Prostate gland (tissue), 2 donors: Measurements from ENCODE around the gene KRT26. TPM values are rescaled to one million over a fixed set of nuclear protein-coding genes. Genes with fewer than 3 reads are reported as not detected.

Experiments used
- DNase-seq: peaks from one replicate; pipeline ENCODE4 v3.0.0-alpha.2; 2019; ENCODE audit warnings: low spot score
- H3K27ac ChIP-seq, 2 donors: fragments of 200-600 bp; sonication (generic); 2 replicates each; pipeline ENCODE4 v1.5.1; 2017 to 2019
- H3K27me3 ChIP-seq: fragments of 200-600 bp; sonication (generic); replicated peaks from 2 replicates; pipeline ENCODE4 v1.5.1; 2019; ENCODE audit not compliant: insufficient read depth
- H3K36me3 ChIP-seq, 2 donors: fragments of 200-600 bp; sonication (generic); 1 replicate in 1 of 2; 2 replicates in 1 of 2; pipeline versions ENCODE4 v1.5.1 to v1.8.1; 2017 to 2019
- H3K4me1 ChIP-seq: fragments of 200-600 bp; sonication (generic); replicated peaks from 2 replicates; pipeline ENCODE4 v1.5.1; 2019
- H3K4me3 ChIP-seq, 2 donors: fragments of 200-600 bp; sonication (generic); 2 replicates each; pipeline ENCODE4 v1.5.1; 2017 to 2019
- H3K9me3 ChIP-seq: fragments of 200-600 bp; sonication (generic); 2 replicates; pipeline ENCODE4 v1.5.1; 2017
- CTCF ChIP-seq, 4 experiments: fragments of 200-600 bp in 2 of 4; fragments of 450-650 bp in 2 of 4; sonication (generic) in 2 of 4; IDR thresholded peaks; 1 replicate in 3 of 4; 2 replicates in 1 of 4; pipeline ENCODE4 v1.5.1; 2016 to 2019; ENCODE audit warnings: antibody characterized with exemption in 4 of 4, mild to moderate bottlenecking in 2 of 4, moderate library complexity in 2 of 4
- POLR2A ChIP-seq: fragments of 450-650 bp; IDR thresholded peaks from one replicate; pipeline ENCODE4 v1.6.1; 2016; ENCODE audit warnings: antibody characterized with exemption, mild to moderate bottlenecking
- POLR2AphosphoS5 ChIP-seq: sonication (generic); formaldehyde crosslinking; IDR thresholded peaks from one replicate; pipeline ENCODE4 v1.6.1; 2017; ENCODE audit warnings: antibody characterized with exemption
- WGBS: methylation state at CpG from one replicate; pipeline ENCODE4 v1.1.5; 2018; 5-methylcytosine and 5-hydroxymethylcytosine counted together
- intact Hi-C: fragments of 100-400 bp; cut with DNase I; formaldehyde crosslinking; loops from one replicate; pipeline ENCODE4 v1.14.2; 2022
- total RNA-seq, 2 donors: library from RNA; depleted of rRNA; stranded (reverse); fragments of >200 nt; gene quantifications; one replicate each; pipeline ENCODE4 v1.1.0, GENCODE V29; 2016

KRT26 gene
- total RNA-seq, 2 donors from 2014 or later: 0.28 TPM; not detected in 1

DNA sequence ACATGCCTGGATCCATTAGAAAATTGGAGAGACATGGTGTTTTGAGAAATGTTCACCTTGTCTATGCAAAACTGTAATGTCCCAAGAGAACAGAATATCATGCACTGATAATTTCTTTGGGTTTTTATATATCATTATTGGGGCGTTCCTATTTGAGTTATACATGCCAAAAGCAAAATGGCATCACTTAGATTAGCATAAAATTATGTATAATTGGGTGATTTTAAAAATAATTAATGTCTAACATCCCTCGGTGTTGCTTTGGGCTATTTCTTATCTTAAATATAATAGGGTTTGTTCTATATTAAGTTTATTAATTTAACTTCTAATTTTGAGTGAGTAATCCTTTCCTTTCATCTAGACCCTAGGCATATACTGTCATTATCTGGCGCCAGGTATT lies 27.9 kb upstream of the KRT26 start, which contains the start of gene KRT28:
Gene KRT28, minus strand, starts transcription at position 101 of the 400 bp plus-strand sequence. Its CDS starts 66 bp downstream, at position 35.
- H3K27ac ChIP-seq: no peak within 1 kb of the TSS
- no peak for TF ChIP-seq POLR2AphosphoS5
- TF ChIP-seq POLR2A: no peak
- no peak for TF ChIP-seq CTCF (IDR thresholded peaks at IDR 0.05)
- intact Hi-C loops: loop anchor here (10.0 kb wide), 1 partner anchor 185 kb away; no protein-coding TSS in a partner anchor
- no peaks in the 10 kb centered on the region for H3K9me3 ChIP-seq
- no peak within 1 kb of the TSS for H3K4me3 ChIP-seq
- 78% methylated on average over 3 of the region's 3 CpGs for WGBS
- DNase-seq: no peak
- H3K27me3 ChIP-seq: no peaks in the 10 kb centered on the region
- H3K36me3 ChIP-seq: no peaks in the 10 kb centered on the region
- H3K4me1 ChIP-seq: no peaks in the 10 kb centered on the region

GRCh38 chr17:40796846-40797245 lies 24.8 kb upstream of the KRT26 start:
- no peak for DNase-seq
- H3K27ac ChIP-seq: no peak overlapping the region
- no peaks in the 10 kb centered on the region for H3K9me3 ChIP-seq
- intact Hi-C loops: loop anchor here (10.0 kb wide), 1 partner anchor 182 kb away; no protein-coding TSS in a partner anchor
- no peak overlapping the region for H3K4me3 ChIP-seq
- H3K27me3 ChIP-seq: no peaks in the 10 kb centered on the region
- no peak for TF ChIP-seq POLR2AphosphoS5
- TF ChIP-seq CTCF (IDR thresholded peaks at IDR 0.05): no peak
- WGBS: 91% methylated on average over 27 of the region's 27 CpGs
- H3K36me3 ChIP-seq: no peaks in the 10 kb centered on the region
- no peaks in the 10 kb centered on the region for H3K4me1 ChIP-seq

- Histone ChIP-seq H3K4me1 (no peaks in the 10 kb centered on the region), H3K27ac (peak overlapping the region in 1 of 2 donors; percentile 59), H3K36me3 (no peaks in the 10 kb centered on the region), H3K4me3 (no peak overlapping the region), H3K27me3 (no peaks in the 10 kb centered on the region), H3K9me3 (no peaks in the 10 kb centered on the region)
- DNase-seq: peak; percentile 28
- WGBS: 71% methylated on average over 10 of the region's 10 CpGs
- intact Hi-C loops: loop anchor here (10.0 kb wide), 1 partner anchor 180 kb away; no protein-coding TSS in a partner anchor
- peak; percentile 77 for TF ChIP-seq POLR2AphosphoS5
- no peak for TF ChIP-seq CTCF (IDR thresholded peaks at IDR 0.05)
These were observed 23.1 kb upstream of the KRT26 start for GRCh38 chr17:40795019-40795667.

DNA sequence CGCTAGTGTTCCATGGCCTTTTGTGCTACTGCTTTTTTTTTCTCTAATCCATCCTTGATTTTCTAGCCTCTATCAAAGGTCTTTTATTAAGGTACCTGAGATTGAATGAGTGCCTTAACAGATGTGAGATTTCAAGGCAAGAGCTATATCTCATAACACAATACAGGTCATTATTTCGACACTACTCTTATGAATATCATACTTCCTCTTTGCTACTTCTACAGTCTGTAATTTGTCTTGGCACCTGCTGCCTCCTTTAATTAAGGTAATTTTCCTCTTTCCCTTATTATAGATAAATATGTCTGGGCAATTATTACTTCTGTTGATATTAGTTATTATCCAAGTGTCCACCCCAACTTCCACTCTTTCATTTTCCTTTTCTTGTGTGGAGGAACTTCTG lies 22.5 kb upstream of the KRT26 start:
- no peak overlapping the region for H3K4me3 ChIP-seq
- H3K9me3 ChIP-seq: no peaks in the 10 kb centered on the region
- intact Hi-C loops: loop anchor here (10.0 kb wide), 1 partner anchor 180 kb away; no protein-coding TSS in a partner anchor
- H3K27ac ChIP-seq: peak overlapping the region in 1 of 2 donors; percentile 32
- no peaks in the 10 kb centered on the region for H3K36me3 ChIP-seq
- H3K4me1 ChIP-seq: no peaks in the 10 kb centered on the region
- no peaks in the 10 kb centered on the region for H3K27me3 ChIP-seq
- 90% methylated on average over 2 of the region's 2 CpGs for WGBS
- no peak for TF ChIP-seq POLR2A
- no peak for TF ChIP-seq POLR2AphosphoS5
- no peak for TF ChIP-seq CTCF (IDR thresholded peaks at IDR 0.05)
- no peak for DNase-seq

GRCh38 chr17:40793832-40794231 lies 21.8 kb upstream of the KRT26 start:
- TF ChIP-seq POLR2A: no peak
- TF ChIP-seq CTCF (IDR thresholded peaks at IDR 0.05): no peak
- TF ChIP-seq POLR2AphosphoS5: no peak
- no peaks in the 10 kb centered on the region for H3K36me3 ChIP-seq
- H3K27ac ChIP-seq: no peak overlapping the region
- H3K4me1 ChIP-seq: no peaks in the 10 kb centered on the region
- no peaks in the 10 kb centered on the region for H3K9me3 ChIP-seq
- no peak overlapping the region for H3K4me3 ChIP-seq
- DNase-seq: no peak
- 57% methylated on average over 10 of the region's 10 CpGs for WGBS
- no peaks in the 10 kb centered on the region for H3K27me3 ChIP-seq
- intact Hi-C loops: loop anchor here (10.0 kb wide), 1 partner anchor 179 kb away; no protein-coding TSS in a partner anchor
